ENCODE results near the gene WNT3A.

GRCh38 chr1:228031276-228031995 is 24.6 kb downstream of the WNT3A start:
- no peak for TF ChIP-seq CTCF (conservative IDR thresholded peaks at IDR 0.05; ENCODE audit: low read length)
- no peak for TF ChIP-seq EZH2phosphoT487 (IDR thresholded peaks at IDR 0.05; ENCODE audit: borderline replicate concordance)

Measured in Loucy (cell line).